Measurements from ENCODE around the gene COL13A1.

The COL13A1 gene

DNA sequence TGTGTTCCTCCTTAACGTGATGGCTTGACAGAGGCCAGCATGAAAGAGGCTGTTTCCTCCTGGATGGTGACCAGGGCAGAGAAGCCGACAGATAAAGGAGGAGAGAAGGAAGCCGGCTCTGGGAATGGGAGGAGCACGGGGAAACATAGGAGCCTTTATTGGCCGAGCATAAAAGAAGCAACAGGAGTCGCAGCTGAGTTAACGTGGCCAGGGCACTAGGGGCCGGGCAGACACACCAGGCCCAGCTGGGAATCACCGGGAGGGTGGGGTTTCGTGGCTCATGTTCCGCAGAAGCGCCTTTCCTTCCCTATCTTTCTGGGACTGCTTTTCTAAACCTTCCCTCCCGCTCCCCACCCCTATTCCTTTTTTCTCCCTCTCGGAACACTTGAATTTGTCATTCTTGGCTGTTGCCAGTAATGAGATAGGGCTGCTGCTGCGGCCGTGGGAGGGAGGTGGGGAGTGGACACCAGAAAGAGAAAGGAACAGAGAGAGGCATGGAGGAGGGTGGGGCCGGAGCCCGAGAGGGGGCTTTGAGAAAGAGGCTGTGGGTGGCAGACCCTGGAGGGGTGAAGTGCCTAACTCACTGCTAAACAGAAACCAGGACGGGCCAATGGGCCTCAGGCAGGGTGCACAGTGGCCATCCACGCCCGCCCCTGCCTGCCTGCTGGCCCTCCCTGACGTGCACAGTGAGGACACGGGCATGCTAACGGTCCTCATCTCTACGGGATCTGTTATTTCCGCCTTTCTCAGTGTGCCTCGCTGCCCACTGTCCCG, 65.2 kb downstream of the COL13A1 start:
- no peak for DNase-seq (ENCODE audit: low spot score)

DNA sequence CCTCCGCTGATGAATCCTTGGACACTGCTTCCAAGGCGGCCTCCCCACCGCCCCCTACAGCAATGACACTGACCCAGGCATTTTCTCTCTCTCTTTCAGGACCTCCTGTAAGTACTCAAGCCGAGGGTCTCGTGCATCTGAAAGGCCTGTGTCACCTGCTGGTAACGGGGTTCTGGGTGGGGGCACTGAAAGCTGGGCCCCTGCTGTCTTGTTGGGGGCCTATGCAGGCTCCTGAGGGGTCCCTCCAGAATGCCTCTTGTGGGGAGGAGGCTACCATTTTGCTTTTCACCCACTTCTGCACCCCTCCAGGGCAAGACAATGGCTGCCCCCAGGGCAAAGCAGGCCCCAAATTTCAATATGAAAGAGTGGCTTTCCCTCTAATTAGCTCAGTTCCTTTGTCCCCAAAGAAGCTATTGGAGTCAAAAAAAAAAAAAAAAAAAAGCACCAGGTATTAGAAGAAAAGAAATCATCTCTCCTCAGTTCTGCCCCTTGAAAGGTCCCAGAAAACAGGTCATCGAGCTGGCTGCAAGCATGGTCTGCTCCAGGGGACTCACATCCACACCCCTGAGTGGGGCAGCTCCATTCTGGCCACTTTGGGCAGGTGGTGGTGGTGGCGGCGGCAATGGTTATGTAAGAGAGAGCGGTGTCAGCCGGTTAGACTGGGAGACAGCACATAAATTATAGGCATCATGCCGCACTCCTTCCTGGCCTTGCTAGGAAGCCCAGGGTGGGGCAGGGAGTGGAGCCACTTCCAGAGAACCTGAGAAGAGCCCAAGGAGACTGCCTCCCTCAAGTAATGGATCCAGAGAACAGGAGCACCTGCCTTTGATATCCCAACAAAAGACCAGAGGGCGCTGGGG, 66.2 kb downstream of the COL13A1 start:
- DNase-seq (ENCODE audit: low spot score), result no peak

DNA sequence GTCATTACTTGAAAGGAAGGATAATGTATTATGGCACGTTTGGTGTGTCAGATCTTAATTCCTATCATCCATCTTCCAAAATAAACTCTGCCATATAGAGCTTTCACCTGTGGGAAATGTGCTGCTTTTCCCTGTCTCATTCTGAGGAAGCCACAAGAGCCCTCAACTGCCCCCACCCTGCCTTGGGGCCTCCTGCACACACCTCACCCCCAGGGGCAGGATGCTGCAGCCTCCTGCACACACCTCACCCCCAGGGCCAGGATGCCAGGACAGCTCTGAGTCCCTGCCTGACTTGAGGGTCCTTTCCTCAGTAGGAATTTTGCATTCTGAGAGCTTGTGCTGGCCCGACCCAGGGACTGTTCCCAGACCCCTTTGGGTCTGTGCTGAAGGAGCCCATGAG, 67.1 kb downstream of the COL13A1 start:
- no peak for DNase-seq (ENCODE audit: low spot score)

DNA sequence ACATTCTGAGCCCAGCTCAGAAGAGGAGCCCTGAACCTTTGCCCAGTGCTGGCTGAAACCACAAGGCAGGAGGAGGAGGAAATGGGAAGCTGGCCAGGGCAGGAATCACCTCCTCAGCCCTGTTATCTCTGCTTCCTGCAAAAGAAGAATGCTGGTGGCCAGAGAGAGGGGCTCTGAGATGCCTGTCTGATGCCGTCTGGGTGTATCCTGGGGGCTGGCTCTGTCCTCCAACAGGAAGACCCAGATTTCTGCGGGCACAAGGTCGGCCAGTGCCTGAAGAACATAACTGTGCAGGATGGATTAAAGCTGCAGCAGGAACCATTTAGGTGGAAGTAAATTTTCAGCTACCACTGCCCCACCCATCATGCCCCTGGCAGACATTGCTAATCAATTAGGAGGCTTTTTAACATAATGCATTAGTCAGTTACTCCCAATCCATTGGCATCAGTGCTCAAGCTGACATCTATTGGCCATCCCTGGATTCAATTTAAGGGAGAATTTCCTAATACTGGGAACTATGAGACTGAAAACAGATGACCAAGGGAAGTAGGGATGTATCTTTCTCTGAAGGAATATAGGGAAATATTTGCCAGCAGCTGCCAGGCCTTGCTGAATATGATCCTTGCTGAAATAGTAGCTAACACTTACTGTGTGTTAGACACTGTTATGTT, 67.7 kb downstream of the COL13A1 start:
- DNase-seq (ENCODE audit: low spot score), result no peak

DNA sequence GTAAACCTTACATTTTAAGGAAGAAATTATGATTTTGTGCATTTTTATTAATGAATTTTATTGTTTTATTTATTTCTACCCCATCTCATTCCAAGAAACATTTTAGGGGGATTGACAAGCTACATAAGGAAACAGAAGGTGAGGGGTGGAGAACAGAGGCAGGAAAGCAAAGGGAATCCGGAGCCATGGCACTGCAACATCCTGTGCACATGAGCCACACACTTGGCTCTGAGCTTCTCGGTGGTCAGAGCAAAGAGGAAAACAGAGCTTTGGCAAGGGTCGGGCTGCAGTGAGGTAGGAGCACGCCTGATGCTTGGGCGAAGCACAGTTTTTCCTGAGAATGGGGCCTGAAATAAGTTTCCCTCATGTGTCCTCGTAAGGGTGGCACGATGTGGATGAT, 68.9 kb downstream of the COL13A1 start:
- no peak for DNase-seq (ENCODE audit: low spot score)

DNA sequence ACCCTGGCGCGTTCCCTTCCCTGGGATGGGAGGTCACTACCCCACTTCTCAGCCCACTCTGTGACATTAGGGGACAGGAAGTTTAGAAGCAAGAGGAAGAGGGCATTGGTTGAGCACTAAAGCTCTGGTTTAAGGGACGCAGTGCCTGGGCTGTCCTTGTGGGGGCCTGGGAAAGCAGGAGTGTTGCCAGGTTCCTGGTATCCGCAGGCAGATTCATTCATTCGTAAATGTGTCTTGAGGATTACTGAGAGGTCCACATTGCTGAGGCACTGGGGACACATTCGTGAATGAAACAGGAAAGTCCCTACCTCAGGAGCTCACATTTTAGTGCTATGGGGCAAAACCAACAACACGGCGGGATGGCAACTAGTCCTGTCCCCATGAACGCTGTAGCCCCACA, 69.4 kb downstream of the COL13A1 start:
- DNase-seq (ENCODE audit: low spot score), result no peak

DNA sequence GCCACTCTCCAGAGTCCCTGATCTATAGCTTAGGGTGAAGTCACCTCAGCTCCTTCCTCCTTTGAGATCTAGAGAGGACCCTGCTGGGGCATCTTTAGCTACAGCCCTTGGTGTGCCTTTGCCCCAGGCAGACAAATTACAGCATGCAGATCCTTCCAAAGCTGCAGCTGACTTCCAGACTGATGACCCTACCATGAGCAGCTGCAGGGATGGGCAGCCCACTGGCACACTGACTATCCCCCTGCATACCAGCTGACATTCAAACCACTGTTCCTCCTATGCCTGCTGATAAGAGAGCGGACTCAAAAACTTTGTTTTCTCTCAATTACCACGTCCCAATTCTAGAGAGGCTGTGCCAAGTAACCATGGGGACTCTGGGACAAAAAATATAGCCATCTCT, 70.6 kb downstream of the COL13A1 start:
- no peak for DNase-seq (ENCODE audit: low spot score)

DNA sequence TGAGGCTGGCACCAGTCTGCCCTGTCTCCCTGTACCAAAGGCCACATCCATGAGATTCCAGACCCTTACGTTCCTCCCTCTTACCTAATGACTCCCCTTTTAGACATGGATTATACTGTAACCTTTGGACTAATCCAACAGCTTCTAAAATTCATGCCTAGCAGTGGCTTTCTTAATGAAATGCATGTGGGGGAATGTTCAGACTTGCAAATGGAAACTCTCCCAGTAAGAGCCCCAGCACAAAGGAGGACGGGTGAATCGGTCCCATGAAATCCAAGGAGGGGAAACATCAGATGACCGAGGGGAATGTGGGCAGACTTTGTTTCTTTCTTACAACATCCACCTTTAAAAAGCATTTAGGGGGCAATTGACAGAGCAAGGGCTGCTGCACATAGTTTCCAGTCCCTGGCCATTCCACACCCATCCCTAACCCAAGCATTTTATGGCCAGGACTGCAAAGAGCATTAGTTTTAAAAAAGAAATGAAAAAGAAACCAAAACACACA, 71.5 kb downstream of the COL13A1 start:
- DNase-seq (ENCODE audit: low spot score), result no peak

DNA sequence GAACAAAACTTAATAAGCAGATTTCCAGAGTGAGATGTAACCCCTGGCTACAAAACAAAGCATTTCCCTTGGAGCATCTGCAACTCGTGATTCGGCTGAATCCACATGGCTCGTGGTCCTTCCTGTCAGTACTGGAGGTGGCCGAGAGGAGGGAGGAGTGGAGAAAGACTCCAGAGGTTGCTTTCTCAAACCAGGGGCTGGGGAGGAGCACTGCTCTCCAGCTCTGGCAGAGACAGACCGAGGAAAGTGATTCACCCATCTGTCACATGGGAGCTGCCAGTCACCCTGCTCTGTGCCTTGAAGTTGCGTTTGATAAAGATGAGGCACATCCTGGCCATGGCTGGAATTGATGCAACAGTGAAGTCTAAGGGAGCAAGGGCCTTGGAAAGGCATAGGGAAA, 72.7 kb downstream of the COL13A1 start:
- DNase-seq (ENCODE audit: low spot score), result no peak

DNA sequence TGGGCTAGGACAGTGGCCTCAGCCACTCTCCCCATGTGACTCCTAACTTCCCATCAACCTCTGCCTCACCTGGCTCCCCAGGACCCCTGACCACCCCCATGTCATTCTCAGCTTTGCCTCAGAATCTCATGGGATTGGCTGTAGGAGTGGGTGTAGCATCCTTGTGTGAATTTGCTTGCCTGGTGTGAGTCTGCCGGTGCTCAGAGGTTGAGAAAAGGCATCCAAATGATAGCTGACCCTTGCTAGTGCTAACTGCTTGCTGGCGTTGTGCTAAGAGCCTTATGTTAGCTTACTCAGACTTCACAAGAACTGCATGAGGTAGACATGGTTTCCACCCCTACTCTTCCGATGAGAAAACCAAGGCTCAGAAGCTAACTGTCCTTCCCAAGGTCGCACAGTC, 74.2 kb downstream of the COL13A1 start:
- DNase-seq (ENCODE audit: low spot score), result no peak

DNA sequence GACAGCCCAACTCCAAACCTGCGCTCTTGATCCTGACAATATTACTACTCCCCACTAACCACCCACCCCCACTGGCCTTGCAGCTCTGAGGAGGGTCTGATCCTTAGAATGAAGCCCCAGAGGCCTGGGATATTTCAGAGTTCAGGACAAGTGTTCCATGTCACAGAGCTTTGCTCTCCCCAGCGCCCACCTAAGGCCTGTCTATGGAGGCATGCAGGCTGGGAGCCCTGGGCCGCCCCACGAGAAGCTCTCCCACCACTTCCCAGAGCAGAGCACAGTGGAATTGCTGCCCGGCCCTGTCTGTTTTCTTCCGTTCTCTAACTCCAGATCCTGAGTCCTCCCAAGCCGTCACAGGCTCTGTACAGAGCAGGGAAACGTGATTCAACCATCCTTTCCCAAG, 74.6 kb downstream of the COL13A1 start:
- no peak for DNase-seq (ENCODE audit: low spot score)

DNA sequence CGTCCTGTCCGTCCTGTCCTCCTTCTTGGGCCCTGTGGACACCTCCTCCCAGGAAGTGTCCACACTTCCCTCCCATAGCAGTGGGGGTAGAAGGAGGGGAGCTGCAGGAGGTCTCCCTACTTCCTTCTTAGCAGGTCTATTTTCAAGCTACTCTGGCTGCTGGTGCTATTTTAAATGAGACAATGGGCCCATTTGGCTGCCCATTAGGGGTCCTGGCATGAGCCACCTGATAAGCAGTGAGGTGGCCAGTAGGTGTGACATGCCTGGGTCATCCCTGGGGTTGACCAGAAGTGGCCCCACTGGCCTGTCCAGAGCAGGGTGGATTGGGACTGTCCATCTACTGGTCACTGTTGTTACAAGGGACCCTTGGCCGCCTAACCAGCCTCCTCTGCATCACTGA, 75.2 kb downstream of the COL13A1 start:
- DNase-seq (ENCODE audit: low spot score), result no peak

DNA sequence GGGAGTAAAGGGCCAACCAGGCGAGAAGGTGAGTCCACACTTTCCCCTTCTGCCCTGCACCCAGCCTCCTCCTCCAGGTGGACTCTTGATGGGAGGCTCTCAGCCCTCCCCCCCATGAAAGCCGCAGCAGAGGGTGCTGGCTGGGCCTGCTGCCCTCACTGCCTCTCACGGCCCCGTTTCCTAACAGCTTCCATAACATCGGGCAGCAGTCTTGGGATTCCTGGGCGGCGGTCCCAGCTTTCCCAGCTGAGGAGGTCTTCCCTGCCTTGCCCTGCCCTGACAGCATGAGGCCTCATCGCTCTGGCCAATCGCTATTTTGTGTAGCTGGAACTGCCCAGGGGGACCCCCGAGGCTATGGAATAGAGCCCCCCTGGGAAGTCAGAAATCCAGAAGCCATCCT, 76.3 kb downstream of the COL13A1 start:
- no peak for DNase-seq (ENCODE audit: low spot score)

DNA sequence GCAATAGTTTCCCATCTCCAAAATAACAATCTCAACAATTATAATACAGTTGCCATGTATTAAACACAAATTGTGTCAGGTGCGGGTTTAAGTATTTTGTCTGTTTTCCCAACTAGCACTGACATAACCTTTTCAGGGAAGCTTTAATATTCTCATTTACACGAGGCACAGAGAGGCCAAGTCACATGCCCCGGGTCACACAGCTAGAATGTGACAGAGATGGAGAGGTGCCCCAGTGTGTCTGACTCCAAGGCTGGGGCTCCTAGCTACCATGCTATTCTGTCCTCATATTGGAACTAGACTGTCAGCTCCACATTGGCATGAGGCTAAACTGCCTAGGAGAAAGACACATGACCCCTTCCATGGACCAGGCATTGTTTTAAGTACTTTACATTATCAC, 77.2 kb downstream of the COL13A1 start:
- no peak for DNase-seq (ENCODE audit: low spot score)

DNA sequence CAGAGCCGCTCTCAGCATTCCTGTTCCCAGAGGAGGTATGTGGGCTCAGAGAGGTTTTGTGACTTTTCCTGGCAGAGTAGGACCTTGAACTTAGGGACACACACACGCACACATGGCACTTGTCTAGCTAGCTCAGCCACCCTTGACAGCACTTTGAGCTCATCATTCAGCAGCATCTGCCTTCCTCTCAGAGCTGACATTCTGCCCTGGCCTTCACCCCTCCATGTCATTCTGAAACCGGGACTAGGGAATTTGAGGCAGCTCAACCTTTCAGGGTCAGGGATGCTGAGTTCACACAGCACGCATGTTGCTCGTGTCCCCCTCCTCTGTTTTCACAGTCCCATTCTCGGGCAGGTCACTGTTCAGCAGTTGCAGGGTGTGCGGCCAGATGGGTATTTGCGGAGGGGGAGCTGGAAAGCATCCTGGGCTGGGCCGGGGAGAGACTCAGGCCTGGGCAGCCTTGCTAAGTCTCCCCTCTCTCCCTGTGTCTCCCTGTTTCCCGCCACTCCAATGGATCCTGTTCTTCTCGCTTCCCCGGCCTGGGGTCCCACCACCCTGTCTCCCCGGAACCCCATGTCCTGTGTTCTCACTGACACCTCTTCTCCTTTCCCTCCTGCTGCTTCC, 78.0 kb downstream of the COL13A1 start:
- no peak for DNase-seq (ENCODE audit: low spot score)

DNA sequence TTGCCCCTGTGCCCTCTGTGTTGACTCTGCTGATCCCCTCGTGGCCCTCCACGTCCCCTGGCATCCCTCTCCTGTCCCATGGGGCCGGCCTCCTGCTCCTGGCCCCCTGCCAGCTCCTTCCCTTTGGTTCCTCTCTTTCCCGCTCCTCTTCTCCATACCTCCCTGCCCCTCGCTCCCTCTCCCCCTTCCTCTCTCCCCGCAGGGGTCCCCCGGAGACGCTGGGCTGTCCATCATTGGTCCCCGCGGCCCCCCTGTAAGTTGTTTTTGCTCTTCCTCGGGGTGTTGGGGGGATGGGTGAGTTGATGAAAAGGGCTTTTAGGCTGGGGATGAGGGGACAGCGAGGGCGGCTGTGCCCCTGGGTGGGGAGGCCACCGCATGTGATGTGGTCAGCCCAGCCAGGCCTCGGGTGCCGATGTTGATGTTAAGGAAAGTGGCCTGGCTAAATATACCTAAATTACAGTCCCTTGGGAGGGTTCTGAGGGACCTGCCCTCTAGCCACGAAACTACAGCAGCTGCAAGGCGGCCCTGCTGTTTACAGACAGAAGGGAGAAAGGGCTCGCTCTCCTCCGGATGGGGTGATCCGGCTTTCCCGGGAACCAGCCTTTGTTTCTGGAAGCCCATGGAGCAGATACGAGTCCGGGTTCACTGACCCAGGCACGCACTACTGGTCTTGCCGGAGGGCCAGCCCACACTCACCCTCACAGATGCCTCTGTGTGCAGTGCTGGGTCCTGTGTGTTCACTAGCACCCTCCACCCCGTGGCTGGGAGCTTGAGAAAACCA, 78.8 kb downstream of the COL13A1 start:
- DNase-seq (ENCODE audit: low spot score), result no peak

DNA sequence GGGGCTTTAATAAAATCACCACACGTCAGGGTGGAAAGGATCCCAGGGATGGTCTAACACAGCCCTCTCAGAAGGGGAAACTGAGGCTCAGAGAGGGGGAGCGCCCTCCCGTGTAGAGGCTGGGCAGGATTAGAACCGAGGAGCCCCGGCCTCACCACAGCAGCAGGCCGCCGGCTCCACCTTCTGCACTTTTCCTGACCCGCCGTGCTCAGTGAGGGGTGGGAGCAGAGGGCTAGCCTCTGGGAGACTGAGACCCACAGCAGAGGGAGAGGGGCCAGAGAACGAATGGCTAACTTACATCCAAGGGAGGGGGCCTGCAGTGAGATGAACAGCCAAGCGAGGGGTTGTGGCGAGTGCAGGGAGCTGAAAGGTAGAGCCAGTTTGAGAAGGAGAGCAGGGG, 79.5 kb downstream of the COL13A1 start:
- DNase-seq (ENCODE audit: low spot score), result no peak

DNA sequence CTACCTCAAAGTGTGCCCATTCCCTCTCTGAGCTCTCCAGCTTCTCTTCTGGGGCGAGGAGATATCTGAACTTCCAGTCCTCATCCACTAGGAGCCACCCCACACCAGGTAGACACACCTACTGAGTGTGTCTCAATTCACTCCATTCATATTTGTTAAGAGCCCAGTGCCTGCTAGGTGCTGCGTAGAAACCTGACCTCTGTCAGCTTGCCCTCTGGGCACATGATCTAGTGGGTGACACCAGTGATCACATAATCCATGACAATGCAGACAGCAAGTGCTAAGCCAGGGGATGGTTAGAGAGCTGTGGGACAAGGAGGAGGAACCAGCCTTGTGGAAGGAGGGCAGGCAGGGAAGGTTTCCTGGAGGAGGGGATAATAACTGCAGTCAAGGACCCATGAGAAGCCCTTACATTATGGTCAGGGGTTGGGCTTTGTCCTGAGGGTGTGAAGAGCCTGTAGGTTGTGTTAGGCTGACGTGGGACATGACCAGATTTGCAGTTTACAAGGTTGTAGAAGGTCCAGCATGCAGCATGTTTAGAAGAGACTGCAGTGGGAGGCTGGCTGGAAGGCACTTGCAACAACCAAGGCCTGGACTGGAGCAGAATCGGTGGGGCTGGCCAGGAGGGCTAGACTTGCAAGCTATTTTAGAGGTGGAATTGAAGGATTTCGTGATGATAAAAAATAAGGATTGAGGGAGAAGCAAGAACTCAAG, 81.8 kb downstream of the COL13A1 start:
- DNase-seq (ENCODE audit: low spot score), result no peak

DNA sequence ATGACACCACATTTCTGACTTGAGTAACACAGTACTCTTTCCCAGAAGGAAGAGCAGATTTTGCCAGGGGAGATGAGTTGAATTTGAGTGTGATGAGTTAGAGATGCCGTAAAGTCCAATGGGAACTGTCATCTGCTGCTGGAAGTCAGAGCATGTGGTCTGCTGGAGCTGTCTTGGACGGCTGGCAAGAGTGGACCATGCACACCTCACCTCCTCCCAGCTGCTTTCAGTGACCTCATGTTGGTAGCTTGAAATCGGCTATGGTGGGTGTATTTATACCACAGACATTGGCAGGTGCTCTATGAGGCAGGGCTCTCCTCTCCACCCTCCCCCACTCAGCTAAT, 82.3 kb downstream of the COL13A1 start:
- no peak for DNase-seq (ENCODE audit: low spot score)

DNA sequence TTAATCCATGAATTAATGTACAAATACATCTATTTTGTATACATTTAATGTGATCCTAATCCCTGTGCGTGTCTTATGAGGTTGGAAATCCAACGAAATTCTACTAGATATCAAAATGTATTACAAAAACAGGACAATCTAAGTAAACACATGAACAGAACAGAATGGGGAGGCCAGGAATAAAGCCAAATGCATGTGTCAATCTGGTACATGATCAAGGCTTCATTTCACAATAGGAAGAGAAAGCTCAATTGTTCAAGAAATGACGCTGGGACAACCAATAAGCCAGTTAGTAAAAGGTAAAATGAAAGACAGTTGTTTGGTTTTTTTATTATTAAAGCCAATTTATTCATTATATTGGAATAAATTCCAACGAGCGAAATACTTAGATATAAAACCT, 83.0 kb downstream of the COL13A1 start:
- DNase-seq (ENCODE audit: low spot score), result no peak

All from hematopoietic multipotent progenitor cell treated with erythropoietin and hydrocortisone succinate and interleukin-3 and kit ligand, for 17 days (in vitro differentiated cells).